LNCAP (cell line): ENCODE measurements around the gene MMP25.

ENCODE experiments used
- CTCF ChIP-seq: fragments of 450-650 bp; IDR thresholded peaks from 2 replicates; pipeline ENCODE4 v1.5.1; 2017; ENCODE audit warnings: mild to moderate bottlenecking

MMP25 gene

GRCh38 chr16:3038256-3038655 lies 8.1 kb upstream of the MMP25 start:
- no peak for TF ChIP-seq CTCF

DNA sequence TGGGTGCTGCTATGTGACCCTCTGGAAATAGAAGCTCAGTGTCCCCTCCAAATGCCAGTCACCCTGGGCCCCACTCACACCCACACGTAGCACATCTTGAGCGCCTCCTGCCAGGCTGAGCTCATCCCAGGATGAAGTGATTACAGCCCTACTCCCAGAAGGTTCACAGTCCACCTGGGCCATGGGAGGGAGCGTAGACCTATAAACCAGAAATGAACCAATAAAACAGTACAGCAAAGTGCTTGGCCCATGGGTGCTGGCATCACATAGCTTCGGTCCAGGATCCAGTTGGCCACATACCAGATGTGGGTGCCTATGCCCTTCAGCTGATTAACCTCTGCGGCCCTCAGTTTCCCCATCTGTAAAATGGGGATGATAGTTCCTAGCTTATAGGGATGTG lies 7.5 kb upstream of the MMP25 start:
- TF ChIP-seq CTCF = no peak

DNA sequence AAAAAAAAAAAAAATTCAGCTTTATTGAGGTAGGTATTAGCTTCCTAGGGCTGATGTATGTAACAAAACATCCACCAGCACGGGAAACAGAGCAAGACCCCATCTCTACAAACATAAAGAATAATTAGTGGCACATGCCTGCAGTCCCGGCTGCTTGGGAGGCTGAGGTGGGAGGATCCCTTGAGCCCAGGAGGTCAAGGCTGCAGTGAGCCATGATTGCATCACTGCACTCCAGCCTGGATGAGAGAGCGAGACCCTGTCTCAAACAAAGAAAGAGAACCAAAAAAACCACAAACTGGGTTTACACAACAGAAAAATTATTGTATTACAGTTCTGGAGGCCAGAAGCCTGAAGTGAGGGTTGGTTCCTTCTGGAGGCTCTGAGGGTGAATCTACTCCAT lies 4.0 kb upstream of the MMP25 start:
- no peak for TF ChIP-seq CTCF

DNA sequence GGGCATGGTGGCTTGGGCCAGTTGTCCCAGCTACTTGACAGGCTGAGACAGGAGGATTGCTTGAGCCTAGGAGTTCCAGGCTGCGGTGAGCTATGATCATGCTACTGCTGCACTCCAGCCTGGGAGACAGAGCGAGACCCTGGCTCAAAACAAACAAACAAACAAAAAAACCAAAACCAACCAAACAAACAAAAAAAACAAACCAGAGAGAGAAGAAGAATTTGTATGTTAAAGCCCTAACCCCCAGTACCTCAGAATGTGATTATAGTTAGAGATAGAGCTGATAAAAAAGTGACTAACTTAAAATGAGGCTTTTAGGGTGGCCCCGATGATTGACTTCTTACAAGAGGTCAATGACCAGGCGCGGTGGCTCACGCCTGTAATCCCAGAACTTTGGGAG lies 1.7 kb upstream of the MMP25 start:
- no peak for TF ChIP-seq CTCF

- TF ChIP-seq CTCF = no peak
Measured at GRCh38 chr16:3046641-3047386, 453 bp downstream of the MMP25 start.

- no peak for TF ChIP-seq CTCF
Measured at GRCh38 chr16:3047387-3047720, 993 bp downstream of the MMP25 start.

- TF ChIP-seq CTCF = no peak
Measured at GRCh38 chr16:3049921-3050481, 3.6 kb downstream of the MMP25 start.

DNA sequence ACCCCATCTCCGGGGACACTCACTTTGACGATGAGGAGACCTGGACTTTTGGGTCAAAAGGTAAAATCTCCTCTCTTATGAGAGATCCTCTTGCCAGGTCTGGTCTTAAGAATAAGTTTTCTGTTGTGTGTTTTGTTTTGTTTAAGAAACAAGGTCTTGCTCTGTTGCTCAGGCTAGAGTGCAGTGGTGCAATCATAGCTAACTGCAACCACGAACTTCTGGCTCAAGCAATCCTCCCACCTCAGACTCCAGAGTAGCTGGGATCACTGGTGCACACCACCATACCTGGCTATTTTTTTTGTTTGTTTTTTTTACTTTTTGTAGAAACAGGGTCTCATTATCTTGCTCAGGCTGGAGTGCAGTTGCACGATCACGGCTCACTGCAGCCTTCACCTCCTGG lies 4.1 kb downstream of the MMP25 start:
- no peak for TF ChIP-seq CTCF
